Type B pancreatic cell (in vitro differentiated cells): Measurements from ENCODE around the gene DAGLA. TPM values are rescaled to one million over a fixed set of nuclear protein-coding genes. Genes with fewer than 3 reads are reported as not detected.

ENCODE experiments used
- DNase-seq: peaks from one replicate; pipeline ENCODE4 v3.0.0; 2021; ENCODE audit warnings: mixed read lengths; ENCODE audit not compliant: unreplicated experiment; ENCODE audit errors: extremely low spot score
- H3K27ac Mint-ChIP-seq: 2 replicates; pipeline ENCODE4 v1.8.0; 2021; ENCODE audit warnings: mild to moderate bottlenecking, mixed read lengths
- H3K27me3 Mint-ChIP-seq: 2 replicates; pipeline ENCODE4 v1.8.0; 2021; ENCODE audit warnings: mixed read lengths
- H3K36me3 Mint-ChIP-seq: 2 replicates; pipeline ENCODE4 v1.8.0; 2021; ENCODE audit warnings: mixed read lengths
- H3K4me1 Mint-ChIP-seq: one replicate; pipeline ENCODE4 v1.8.0; 2021; ENCODE audit warnings: mixed read lengths; ENCODE audit not compliant: unreplicated experiment
- H3K4me3 Mint-ChIP-seq: 2 replicates; pipeline ENCODE4 v1.8.0; 2021; ENCODE audit warnings: mild to moderate bottlenecking, mixed read lengths
- H3K9me3 Mint-ChIP-seq: 2 replicates; pipeline ENCODE4 v1.8.0; 2021; ENCODE audit warnings: mixed read lengths
- total RNA-seq: library from RNA; stranded (reverse); gene quantifications from 2 replicates; pipeline ENCODE4 v1.2.1, GENCODE V29; 2021; ENCODE audit warnings: low replicate concordance
- TF ChIP-seq, protein P1 (sequence below): fragments of 200-600 bp; sonication (generic); conservative IDR thresholded peaks from 2 replicates; pipeline ENCODE4 v1.5.0; 2021; ENCODE audit warnings: antibody characterized with exemption, mild to moderate bottlenecking

DAGLA gene
- total RNA-seq, 1 donor from 2014 or later, result 7.8 TPM

DNA sequence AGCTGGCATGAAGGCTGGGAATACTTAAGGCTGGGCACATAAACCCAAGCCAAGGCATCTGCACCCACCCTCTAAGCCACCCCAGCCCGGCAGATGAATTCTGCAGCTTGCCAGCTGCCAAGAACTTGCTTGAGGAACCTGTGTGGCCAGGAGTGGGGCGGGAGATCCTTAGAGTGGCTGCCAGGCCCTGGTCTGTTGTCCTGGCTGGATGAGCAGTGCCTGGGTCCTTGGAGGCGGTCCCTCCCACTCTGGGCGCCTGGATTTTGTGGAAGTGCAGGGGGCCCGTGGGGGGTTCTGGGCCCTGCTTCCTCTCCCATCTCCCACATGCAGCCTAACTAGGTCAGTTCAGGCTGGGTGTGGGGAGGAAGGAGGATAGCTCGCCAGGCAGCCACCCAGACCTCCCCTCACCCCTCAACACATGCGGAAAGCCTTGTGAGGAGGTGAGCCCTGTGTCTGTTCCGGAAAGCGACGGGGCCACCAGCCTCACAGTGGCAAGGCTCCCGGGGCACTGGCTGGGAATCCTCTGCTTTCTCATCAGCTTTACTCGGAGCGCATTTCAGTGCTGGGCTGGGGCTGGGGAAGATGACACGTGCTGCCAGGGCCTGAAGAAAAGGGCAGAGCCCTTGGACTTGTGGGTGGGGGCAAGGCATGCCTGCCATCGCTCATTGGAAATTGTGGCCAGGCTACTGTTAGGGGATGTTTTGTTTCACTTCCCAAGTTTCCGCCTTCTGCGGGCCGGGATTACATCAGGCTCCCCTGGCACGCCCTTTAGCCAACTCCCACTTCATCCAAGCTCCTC, 8.4 kb downstream of the DAGLA start:
- no peak overlapping the region for H3K27ac Mint-ChIP-seq
- peaks cover 3% of the 10 kb centered on the region for H3K27me3 Mint-ChIP-seq
- peaks cover 16% of the 10 kb centered on the region for H3K4me1 Mint-ChIP-seq
- DNase-seq, result no peak
- no peak overlapping the region for H3K4me3 Mint-ChIP-seq
- no peaks in the 10 kb centered on the region for H3K36me3 Mint-ChIP-seq
- TF ChIP-seq, protein P1, sequence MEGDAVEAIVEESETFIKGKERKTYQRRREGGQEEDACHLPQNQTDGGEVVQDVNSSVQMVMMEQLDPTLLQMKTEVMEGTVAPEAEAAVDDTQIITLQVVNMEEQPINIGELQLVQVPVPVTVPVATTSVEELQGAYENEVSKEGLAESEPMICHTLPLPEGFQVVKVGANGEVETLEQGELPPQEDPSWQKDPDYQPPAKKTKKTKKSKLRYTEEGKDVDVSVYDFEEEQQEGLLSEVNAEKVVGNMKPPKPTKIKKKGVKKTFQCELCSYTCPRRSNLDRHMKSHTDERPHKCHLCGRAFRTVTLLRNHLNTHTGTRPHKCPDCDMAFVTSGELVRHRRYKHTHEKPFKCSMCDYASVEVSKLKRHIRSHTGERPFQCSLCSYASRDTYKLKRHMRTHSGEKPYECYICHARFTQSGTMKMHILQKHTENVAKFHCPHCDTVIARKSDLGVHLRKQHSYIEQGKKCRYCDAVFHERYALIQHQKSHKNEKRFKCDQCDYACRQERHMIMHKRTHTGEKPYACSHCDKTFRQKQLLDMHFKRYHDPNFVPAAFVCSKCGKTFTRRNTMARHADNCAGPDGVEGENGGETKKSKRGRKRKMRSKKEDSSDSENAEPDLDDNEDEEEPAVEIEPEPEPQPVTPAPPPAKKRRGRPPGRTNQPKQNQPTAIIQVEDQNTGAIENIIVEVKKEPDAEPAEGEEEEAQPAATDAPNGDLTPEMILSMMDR, result no peak
- H3K9me3 Mint-ChIP-seq, result no peaks in the 10 kb centered on the region

DNA sequence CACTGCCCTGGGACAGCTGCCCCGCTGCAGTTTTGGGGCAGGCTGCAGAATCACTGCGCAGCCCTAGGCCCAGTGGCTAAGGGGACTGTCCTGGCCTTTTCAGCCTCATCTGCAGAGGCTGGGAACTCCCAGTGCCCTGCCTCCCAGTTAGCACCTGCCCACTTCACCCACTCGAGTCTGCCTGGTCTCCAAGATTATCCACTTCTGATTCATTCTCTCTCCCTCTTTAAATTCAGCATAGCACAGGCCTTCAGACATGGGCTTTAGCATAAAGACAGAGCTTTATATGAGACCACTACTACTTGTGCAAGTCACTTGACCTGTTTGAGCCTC, 8.9 kb downstream of the DAGLA start:
- TF ChIP-seq, protein P1, result no peak
- no peak overlapping the region for H3K27ac Mint-ChIP-seq
- H3K4me1 Mint-ChIP-seq, result peaks cover 21% of the 10 kb centered on the region
- no peak for DNase-seq
- no peaks in the 10 kb centered on the region for H3K9me3 Mint-ChIP-seq
- H3K27me3 Mint-ChIP-seq, result peaks cover 3% of the 10 kb centered on the region
- no peaks in the 10 kb centered on the region for H3K36me3 Mint-ChIP-seq
- no peak overlapping the region for H3K4me3 Mint-ChIP-seq

DNA sequence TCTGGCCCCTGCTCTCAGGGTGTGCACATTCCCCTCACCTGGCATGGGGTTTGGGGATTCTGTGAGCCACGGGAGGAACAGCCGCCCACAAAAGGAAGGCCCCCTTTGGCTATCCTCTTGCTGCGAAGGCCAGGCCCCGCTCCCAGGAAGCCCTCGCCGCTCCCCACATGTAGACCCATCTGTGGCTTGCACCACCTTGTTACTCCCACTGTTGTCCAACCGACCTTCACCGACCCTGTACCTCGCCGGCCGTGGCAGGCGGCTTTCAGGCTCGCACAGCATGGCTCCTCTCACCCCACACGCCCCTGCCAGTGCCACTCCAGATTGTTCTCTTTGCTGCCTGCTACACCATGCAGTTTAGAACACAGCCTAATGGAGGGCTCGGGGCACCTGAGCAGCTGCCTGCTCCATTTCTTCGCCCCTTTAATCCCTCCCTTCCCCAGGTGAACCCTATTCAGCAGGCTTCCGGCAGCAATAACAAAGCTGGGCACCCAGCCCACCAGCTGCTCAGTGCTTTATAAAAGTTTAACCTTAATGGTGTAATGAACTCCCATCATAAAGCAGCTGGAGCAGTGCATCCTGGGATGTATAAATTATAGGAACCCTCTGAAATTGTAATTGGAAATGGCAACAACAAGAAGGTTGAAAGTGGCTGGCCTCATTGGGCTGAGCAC, 10.7 kb downstream of the DAGLA start:
- TF ChIP-seq, protein P1, result no peak
- peaks cover 27% of the 10 kb centered on the region for H3K4me1 Mint-ChIP-seq
- no peaks in the 10 kb centered on the region for H3K27me3 Mint-ChIP-seq
- DNase-seq, result no peak
- no peaks in the 10 kb centered on the region for H3K9me3 Mint-ChIP-seq
- no peaks in the 10 kb centered on the region for H3K36me3 Mint-ChIP-seq
- no peak overlapping the region for H3K27ac Mint-ChIP-seq
- H3K4me3 Mint-ChIP-seq, result no peak overlapping the region

DNA sequence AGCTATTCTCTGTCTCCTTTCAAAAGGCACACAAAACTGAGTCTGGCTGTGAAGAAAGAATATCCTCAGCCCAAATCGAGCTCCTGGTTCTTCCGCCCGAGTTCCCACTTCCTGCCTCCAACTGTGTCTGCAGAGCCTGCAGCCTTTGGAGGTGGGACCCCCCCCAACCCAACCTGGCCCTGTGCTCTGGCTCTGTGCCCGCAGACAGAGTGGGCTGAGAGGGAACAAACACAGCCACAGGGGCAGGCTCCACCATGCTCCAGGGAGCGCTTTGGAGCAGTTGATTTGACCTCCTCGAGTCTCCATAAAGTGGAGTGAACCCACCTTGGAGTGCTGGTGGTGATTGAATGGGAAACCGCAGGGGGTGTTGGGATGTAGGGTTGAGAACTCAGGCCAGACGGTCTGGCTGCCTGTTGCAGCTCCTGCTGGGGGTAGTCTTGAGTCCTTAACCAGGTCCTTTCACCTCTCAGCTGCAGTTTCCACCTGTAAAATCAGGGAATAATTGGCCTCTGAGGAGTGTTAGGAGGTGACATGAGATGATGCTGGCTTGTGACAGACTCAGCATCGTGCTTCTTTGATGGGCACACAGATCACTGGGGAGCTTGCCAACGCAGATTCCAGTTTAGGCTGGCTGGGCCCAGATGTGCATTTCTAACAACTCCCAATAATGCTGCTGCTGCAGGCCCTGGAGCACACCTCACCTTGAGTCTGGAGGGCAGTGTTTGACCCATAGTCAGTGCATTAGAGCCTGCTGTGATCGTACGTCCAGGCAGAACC, 11.4 kb downstream of the DAGLA start:
- Mint-ChIP-seq H3K27me3 (no peaks in the 10 kb centered on the region), H3K9me3 (no peaks in the 10 kb centered on the region), H3K36me3 (no peaks in the 10 kb centered on the region), H3K4me3 (no peak overlapping the region), H3K4me1 (peaks cover 22% of the 10 kb centered on the region), H3K27ac (no peak overlapping the region)
- TF ChIP-seq, protein P1, result no peak
- DNase-seq, result no peak

DNA sequence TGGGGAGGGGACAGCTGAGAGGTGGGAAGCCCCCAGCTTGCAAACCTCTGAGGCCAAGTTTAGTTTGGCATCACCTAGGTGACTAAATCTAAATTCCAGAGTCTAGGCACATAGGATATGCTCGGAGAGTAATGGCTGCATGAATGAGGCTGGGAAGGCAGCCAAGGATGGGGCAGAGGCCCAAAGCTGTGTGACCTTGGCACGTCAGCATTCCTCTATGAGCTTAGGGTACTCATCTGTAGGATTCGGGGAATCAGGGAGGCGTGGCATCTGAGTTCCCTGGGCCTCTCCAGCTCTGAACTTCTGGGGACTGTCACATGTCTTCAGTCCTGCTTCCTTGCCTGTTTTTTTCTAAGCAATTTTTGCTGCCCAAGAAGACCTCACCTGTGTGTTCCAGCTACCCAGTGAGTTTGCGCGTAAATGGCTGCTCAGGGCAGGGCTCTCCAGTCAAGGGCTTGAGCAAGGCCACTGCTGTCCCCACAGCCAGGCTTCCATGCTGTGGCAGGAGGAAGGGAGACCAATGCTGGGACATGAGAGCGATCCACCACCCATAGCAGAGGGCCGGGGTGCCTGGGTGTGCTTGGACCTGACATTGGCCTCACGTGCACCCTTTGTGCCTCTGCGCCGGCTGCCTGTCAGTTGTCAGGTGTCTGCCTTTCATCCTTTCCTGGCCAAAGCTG, 13.9 kb downstream of the DAGLA start:
- H3K9me3 Mint-ChIP-seq, result no peaks in the 10 kb centered on the region
- no peak for DNase-seq
- H3K4me3 Mint-ChIP-seq, result no peak overlapping the region
- no peaks in the 10 kb centered on the region for H3K36me3 Mint-ChIP-seq
- H3K4me1 Mint-ChIP-seq, result peaks cover 27% of the 10 kb centered on the region
- no peak overlapping the region for H3K27ac Mint-ChIP-seq
- no peaks in the 10 kb centered on the region for H3K27me3 Mint-ChIP-seq
- TF ChIP-seq, protein P1, result no peak
